Measurements from ENCODE around the gene PLOD2. TPM values are rescaled to one million over a fixed set of nuclear protein-coding genes. Genes with fewer than 3 reads are reported as not detected.

The PLOD2 gene
- total and polyA plus RNA-seq, 9 of the 15 experiments (the other 6 are each of a cell fraction or from before 2014, with no cell fraction given) = 0.18 to 1.5 (median 0.58) TPM

GRCh38 chr3:146099316-146099715 is 61.7 kb downstream of the PLOD2 start (continued):
- TF ChIP-seq, protein P1, sequence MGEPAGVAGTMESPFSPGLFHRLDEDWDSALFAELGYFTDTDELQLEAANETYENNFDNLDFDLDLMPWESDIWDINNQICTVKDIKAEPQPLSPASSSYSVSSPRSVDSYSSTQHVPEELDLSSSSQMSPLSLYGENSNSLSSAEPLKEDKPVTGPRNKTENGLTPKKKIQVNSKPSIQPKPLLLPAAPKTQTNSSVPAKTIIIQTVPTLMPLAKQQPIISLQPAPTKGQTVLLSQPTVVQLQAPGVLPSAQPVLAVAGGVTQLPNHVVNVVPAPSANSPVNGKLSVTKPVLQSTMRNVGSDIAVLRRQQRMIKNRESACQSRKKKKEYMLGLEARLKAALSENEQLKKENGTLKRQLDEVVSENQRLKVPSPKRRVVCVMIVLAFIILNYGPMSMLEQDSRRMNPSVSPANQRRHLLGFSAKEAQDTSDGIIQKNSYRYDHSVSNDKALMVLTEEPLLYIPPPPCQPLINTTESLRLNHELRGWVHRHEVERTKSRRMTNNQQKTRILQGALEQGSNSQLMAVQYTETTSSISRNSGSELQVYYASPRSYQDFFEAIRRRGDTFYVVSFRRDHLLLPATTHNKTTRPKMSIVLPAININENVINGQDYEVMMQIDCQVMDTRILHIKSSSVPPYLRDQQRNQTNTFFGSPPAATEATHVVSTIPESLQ (CRISPR knock-in tag; IDR thresholded peaks at IDR 0.05) = no peak

DNA sequence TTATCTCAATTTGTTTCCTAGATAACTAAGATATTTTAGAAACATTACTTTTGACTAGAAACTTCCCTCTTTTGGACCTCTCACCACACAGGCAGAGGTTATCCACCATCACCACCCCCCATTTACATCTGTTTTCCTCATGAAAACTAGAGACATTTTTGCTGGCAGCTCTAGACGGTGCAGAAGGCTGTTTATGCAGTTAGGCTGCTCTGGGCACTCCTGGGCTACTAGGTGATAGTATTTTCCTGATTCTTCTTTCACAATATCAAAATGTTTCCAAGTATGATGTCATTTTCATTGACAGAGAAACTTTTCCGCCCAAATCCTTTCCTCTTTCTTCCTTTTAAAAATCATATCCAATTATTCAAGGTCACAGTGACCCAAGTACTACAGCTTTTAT is 67.1 kb downstream of the PLOD2 start:
- no peaks in the 10 kb centered on the region for H4K20me1 ChIP-seq (replicated peaks; ENCODE audit: control insufficient read depth, insufficient read depth, low read length)
- in situ Hi-C loops (cut with MboI) = no loop called here
- CTCF ChIA-PET (ENCODE audit: low intra/inter-chr PET ratio) = no interaction called here

More for the DNA sequence above, 67.1 kb downstream of the PLOD2 start:
- no peaks in the 10 kb centered on the region for H3K36me3 ChIP-seq (ENCODE audit: control insufficient read depth, insufficient read depth, low read length)
- BruUV-seq (replicated peaks) = no TSS peak
- no peak for TF ChIP-seq NONO (IDR thresholded peaks at IDR 0.05; ENCODE audit: low read depth in 2 of 2, low read length in 1 of 2)
- no peak for TF ChIP-seq ZNF217 (CRISPR knock-in tag; IDR thresholded peaks at IDR 0.05)
- no peak for TF ChIP-seq ZC3H4 (CRISPR knock-in tag; IDR thresholded peaks at IDR 0.05; ENCODE audit: borderline replicate concordance)
- TF ChIP-seq BRCA1 (IDR thresholded peaks at IDR 0.05) = no peak
- no peak for TF ChIP-seq BRCA1 (CRISPR knock-in tag; IDR thresholded peaks at IDR 0.05)
- no peak for TF ChIP-seq SRSF1 (IDR thresholded peaks at IDR 0.05; ENCODE audit: low read depth, low read length)
- no peaks in the 10 kb centered on the region for H3K9me1 ChIP-seq (ENCODE audit: control insufficient read depth, insufficient read depth, low read length)
- H3K9me3 ChIP-seq (replicated peaks; ENCODE audit: control insufficient read depth, insufficient read depth, low read depth, low read length) = no peaks in the 10 kb centered on the region
- no peak overlapping the region for H3K4me2 ChIP-seq (ENCODE audit: insufficient read depth, low read length)
- no peak for FAIRE-seq
- H3K4me1 ChIP-seq (replicated peaks in 1 of 2; ENCODE audit: control insufficient read depth in 2 of 2, insufficient read depth in 2 of 2, low read length in 2 of 2) = no peaks in the 10 kb centered on the region
- no peak for ATAC-seq
- H3K9ac ChIP-seq (ENCODE audit: insufficient read depth in 1 of 2, low read depth in 2 of 2, low read length in 2 of 2) = no peak overlapping the region
- no peaks in the 10 kb centered on the region for H3K79me2 ChIP-seq (ENCODE audit: control insufficient read depth, insufficient read depth, low read length)
- no peaks in the 10 kb centered on the region for H3K27me3 ChIP-seq (ENCODE audit: control insufficient read depth in 2 of 2, insufficient read depth in 2 of 2, low read length in 2 of 2)
- intact Hi-C loops (cut with micrococcal nuclease) = no loop called here
- WGBS (ENCODE audit: insufficient coverage, low coverage, missing lambda C conversion rate) = 0% methylated on average over 2 of the region's 2 CpGs
- H3K4me3 ChIP-seq = no peak overlapping the region
- no peak for DNase-seq (ENCODE audit: extremely low read depth in 1 of 4, low spot score in 3 of 4)
- no peak overlapping the region for H2AFZ ChIP-seq (ENCODE audit: low read depth, low read length)
- H3K27ac ChIP-seq (ENCODE audit: extremely low read depth, low read depth, low read length) = no peak overlapping the region
- POLR2A ChIA-PET = no interaction called here
